K562 (cell line): Measurements from ENCODE around the gene OSBPL7. TPM values are rescaled to one million over a fixed set of nuclear protein-coding genes. Genes with fewer than 3 reads are reported as not detected.

Experiments
- ARID2 ChIP-seq: fragments of 450-650 bp; IDR thresholded peaks from 2 replicates; pipeline ENCODE4 v1.6.1; 2017; ENCODE audit warnings: antibody characterized with exemption, mild to moderate bottlenecking
- ARID4B ChIP-seq: sonication (generic); formaldehyde crosslinking; IDR thresholded peaks from 2 replicates; pipeline ENCODE4 v1.8.0; 2022; ENCODE audit warnings: mild to moderate bottlenecking, missing genetic modification reagents
- BACH1 ChIP-seq: fragments of 200-800 bp; sonication (Bioruptor generic); IDR thresholded peaks from 2 replicates; pipeline ENCODE4 v1.6.1; 2016; ENCODE audit warnings: missing genetic modification characterization, missing compliant biosample characterization
- CREB1 ChIP-seq, 2 experiments: sonication (generic) in 1 of 2; formaldehyde crosslinking in 1 of 2; IDR thresholded peaks; 2 replicates each; pipeline versions ENCODE4 v1.6.1 to v1.8.0; 2012 to 2022; ENCODE audit warnings: inconsistent platforms in 1 of 2, mild to moderate bottlenecking in 1 of 2, missing genetic modification reagents in 1 of 2, moderate library complexity in 1 of 2
- GTF2B ChIP-seq: IDR thresholded peaks from 2 replicates; pipeline ENCODE4 v1.6.1; 2011; ENCODE audit not compliant: insufficient read length; ENCODE audit errors: extremely low read depth
- HDAC6 ChIP-seq: IDR thresholded peaks from 2 replicates; pipeline ENCODE4 v1.6.1; 2012; ENCODE audit warnings: low read depth, mild to moderate bottlenecking, control low read depth, inconsistent platforms, low read length, moderate library complexity
- KAT8 ChIP-seq: fragments of 450-650 bp; IDR thresholded peaks from 2 replicates; pipeline ENCODE4 v1.6.1; 2016; ENCODE audit warnings: low read depth, mild to moderate bottlenecking
- KLF1 ChIP-seq: fragments of 450-650 bp; IDR thresholded peaks from 2 replicates; pipeline ENCODE4 v1.6.1; 2016; ENCODE audit warnings: missing genetic modification characterization, missing compliant biosample characterization
- MIER1 ChIP-seq: fragments of 450-650 bp; IDR thresholded peaks from 2 replicates; pipeline ENCODE4 v1.6.1; 2016; ENCODE audit warnings: antibody characterized with exemption, mild to moderate bottlenecking, low read depth
- NFATC3 ChIP-seq: fragments of 450-650 bp; IDR thresholded peaks from 2 replicates; pipeline ENCODE4 v1.6.1; 2017; ENCODE audit warnings: mild to moderate bottlenecking
- NONO ChIP-seq, 2 experiments: fragments of 200-400 bp in 1 of 2; fragments of 450-650 bp in 1 of 2; formaldehyde crosslinking in 1 of 2; IDR thresholded peaks; 2 replicates each; pipeline ENCODE4 v1.6.1; 2017; ENCODE audit warnings: low read depth in 2 of 2, mild to moderate bottlenecking in 2 of 2, moderate library complexity in 2 of 2, low read length in 1 of 2
- PCBP2 ChIP-seq: fragments of 200-400 bp; formaldehyde crosslinking; IDR thresholded peaks from 2 replicates; pipeline ENCODE4 v1.6.1; 2018; ENCODE audit warnings: low read length, low read depth, mild to moderate bottlenecking, moderate library complexity; ENCODE audit not compliant: poor library complexity, severe bottlenecking
- PHF20 ChIP-seq: fragments of 450-650 bp; IDR thresholded peaks from 2 replicates; pipeline ENCODE4 v1.6.1; 2018; ENCODE audit not compliant: partially characterized antibody
- RFX5 ChIP-seq: IDR thresholded peaks from 2 replicates; pipeline ENCODE4 v1.6.1; 2011; ENCODE audit warnings: low read depth, mild to moderate bottlenecking, improper control_type of control experiment, low read length
- XRCC4 ChIP-seq: IDR thresholded peaks from one replicate; pipeline ENCODE4 v1.6.1; 2011; ENCODE audit not compliant: insufficient read depth, insufficient read length; ENCODE audit errors: extremely low read depth
- ZBTB1 ChIP-seq: sonication (generic); formaldehyde crosslinking; IDR thresholded peaks from 2 replicates; pipeline ENCODE4 v1.8.1; 2023; ENCODE audit warnings: missing genetic modification reagents, low read depth, mild to moderate bottlenecking, borderline replicate concordance
- ZBTB33 ChIP-seq: sonication (generic); formaldehyde crosslinking; IDR thresholded peaks from 2 replicates; pipeline ENCODE4 v1.8.1; 2023; ENCODE audit warnings: mild to moderate bottlenecking, missing genetic modification reagents
- ZC3H8 ChIP-seq: fragments of 450-650 bp; IDR thresholded peaks from 2 replicates; pipeline ENCODE4 v1.6.1; 2017
- ZFP36 ChIP-seq: fragments of 150-350 bp; IDR thresholded peaks from 2 replicates; pipeline ENCODE4 v1.6.1; 2018; ENCODE audit warnings: low read length, low read depth; ENCODE audit not compliant: partially characterized antibody
- ZNF445 ChIP-seq: fragments of 250-450 bp; sonication (Bioruptor Pico); IDR thresholded peaks from 2 replicates; pipeline ENCODE4 v1.4.0; 2020; ENCODE audit warnings: low read depth, mild to moderate bottlenecking, moderate library complexity
- ZNF507 ChIP-seq: conservative IDR thresholded peaks from 2 replicates; pipeline ENCODE4 v1.6.1; 2017; ENCODE audit warnings: missing genetic modification characterization, missing compliant biosample characterization
- ZNF589 ChIP-seq: fragments of 200-800 bp; sonication (Bioruptor generic); IDR thresholded peaks from 2 replicates; pipeline ENCODE4 v1.6.1; 2016; ENCODE audit warnings: low read depth, missing genetic modification characterization, missing compliant biosample characterization
- polyA plus RNA-seq, 8 experiments: library from polyadenylated mRNA; depleted of rRNA in 4 of 8; stranded (reverse) in 5 of 8; unstranded in 3 of 8; fragments of >200 nt; fragmentation: Nextera tagmentation in 2 of 8; fragmentation: Illumina TruSeq in 1 of 8; extraction: Ambion mirVana in 2 of 8; extraction: Trizol in 1 of 8; gene quantifications; 2 replicates each; pipeline versions ENCODE4 v1.2.1 to v1.2.3, GENCODE V29; 2011 to 2014; ENCODE audit warnings: inconsistent platforms in 1 of 8, missing spikeins in 1 of 8
- total RNA-seq, 7 experiments: library from RNA; depleted of rRNA in 6 of 7; stranded (reverse); fragments of >200 nt in 6 of 7; fragmentation: Illumina TruSeq in 2 of 7; extraction: Trizol in 2 of 7; gene quantifications; 2 replicates each; pipeline versions ENCODE4 v1.2.1 to v1.2.3, GENCODE V29; 2011 to 2021; ENCODE audit warnings: low replicate concordance in 1 of 7

Gene OSBPL7
- total and polyA plus RNA-seq, 9 of the 15 experiments (the other 6 are each of a cell fraction or from before 2014, with no cell fraction given), result 0.32 to 11.9 (median 5.8) TPM

GRCh38 chr17:47840742-47841487 lies 19.3 kb upstream of the OSBPL7 start, which contains the start of gene SCRN2 (continued):
- TF ChIP-seq PCBP2 (no peak), GTF2B (no peak), KAT8 (no peak), CREB1 (IDR thresholded peaks at IDR 0.05) (no peak), CREB1 (CRISPR knock-in tag; IDR thresholded peaks at IDR 0.05) (0 out of 2 replicates have a peak, but pooled peaks have one; percentile 29), ZBTB33 (CRISPR knock-in tag) (peak; percentile 86; the same call in 1 of the 2 replicates), ZBTB1 (0 out of 2 replicates have a peak, but pooled peaks have one; percentile 57), ZNF507 (tag) (no peak), NONO (IDR thresholded peaks at IDR 0.05; ENCODE audit: low read depth in 2 of 2, low read length in 1 of 2) (no peak), NFATC3 (no peak), RFX5 (no peak), BACH1 (tag) (no peak), ZNF445 (no peak), XRCC4 (no peak), KLF1 (tag) (no peak), HDAC6 (no peak), PHF20 (peak; percentile 31), MIER1 (no peak), ARID4B (CRISPR knock-in tag) (no peak; the same call in 1 of the 2 replicates), ZFP36 (peak; percentile 4), ZC3H8 (no peak), ZNF589 (CRISPR knock-in tag) (no peak), ARID2 (peak; percentile 94)
